Spleen (tissue), 13 donors: ENCODE measurements around the gene SELENOS. TPM values are rescaled to one million over a fixed set of nuclear protein-coding genes. Genes with fewer than 3 reads are reported as not detected.
A peak's percentile ranks its signal among the peaks of the same experiment; 100 is the strongest.

ENCODE experiments used
- DNase-seq: peaks from one replicate; pipeline ENCODE4 v3.0.0-alpha.2; 2020
- H3K27ac ChIP-seq, 8 donors: fragments of 200-600 bp; sonication (generic) in 7 of 8; 1 replicate in 4 of 8; 2 replicates in 4 of 8; pipeline versions ENCODE4 v1.5.0 to v1.8.0; 2016 to 2021; ENCODE audit warnings: inconsistent platforms in 4 of 8, mild to moderate bottlenecking in 4 of 8, moderate library complexity in 1 of 8
- H3K27me3 ChIP-seq, 7 donors: fragments of 200-600 bp; sonication (generic) in 6 of 7; replicated peaks in 1 of 7; 1 replicate in 4 of 7; 2 replicates in 3 of 7; pipeline versions ENCODE4 v1.5.0 to v1.8.0; 2016 to 2021; ENCODE audit warnings: inconsistent platforms in 3 of 7, mild to moderate bottlenecking in 1 of 7
- H3K36me3 ChIP-seq, 6 donors: fragments of 200-600 bp; sonication (generic) in 5 of 6; 1 replicate in 4 of 6; 2 replicates in 2 of 6; pipeline versions ENCODE4 v1.5.0 to v1.8.0; 2016 to 2021; ENCODE audit warnings: inconsistent platforms in 2 of 6
- H3K4me1 ChIP-seq, 6 donors: fragments of 200-600 bp; sonication (generic) in 5 of 6; 1 replicate in 3 of 6; 2 replicates in 3 of 6; pipeline versions ENCODE4 v1.5.0 to v1.8.0; 2016 to 2021; ENCODE audit warnings: inconsistent platforms in 3 of 6
- H3K4me3 ChIP-seq, 8 donors: fragments of 200-600 bp; sonication (generic) in 7 of 8; 1 replicate in 4 of 8; 2 replicates in 4 of 8; pipeline versions ENCODE4 v1.5.0 to v1.8.0; 2016 to 2021; ENCODE audit warnings: inconsistent platforms in 4 of 8, mild to moderate bottlenecking in 4 of 8, moderate library complexity in 2 of 8
- H3K9me3 ChIP-seq, 8 donors: fragments of 200-600 bp; sonication (generic) in 7 of 8; 1 replicate in 4 of 8; 2 replicates in 4 of 8; pipeline versions ENCODE4 v1.5.0 to v1.8.0; 2016 to 2021; ENCODE audit warnings: inconsistent platforms in 4 of 8
- POLR2A ChIP-seq, 3 donors: fragments of 450-650 bp; IDR thresholded peaks; one replicate each; pipeline ENCODE4 v1.5.1; 2017; ENCODE audit warnings: antibody characterized with exemption in 3 of 3, mild to moderate bottlenecking in 1 of 3
- POLR2AphosphoS5 ChIP-seq, 3 donors: sonication (generic); formaldehyde crosslinking; IDR thresholded peaks; one replicate each; pipeline ENCODE4 v1.5.1; 2017; ENCODE audit warnings: antibody characterized with exemption in 3 of 3
- WGBS, 5 donors: extraction: QIAGEN DNeasy Blood & Tissue Kit in 3 of 5; methylation state at CpG; one replicate each; pipeline versions ENCODE4 v1.1.5 to v1.1.7; 2013 to 2018; 5-methylcytosine and 5-hydroxymethylcytosine counted together
- intact Hi-C: fragments of 100-400 bp; cut with DNase I; formaldehyde crosslinking; loops from one replicate; pipeline ENCODE4 v1.15.0; 2023; ENCODE audit warnings: low total_unique reads
- long read RNA-seq, 2 donors: transcript quantifications; one replicate each; lab custom pipeline, GENCODE V29; 2026
- polyA plus RNA-seq, 3 donors: library from polyadenylated mRNA; stranded (reverse); fragments of 200-250 nt; gene quantifications; one replicate each; pipeline ENCODE4 v1.2.1, GENCODE V29; 2013
- total RNA-seq, 7 donors: library from RNA; depleted of rRNA in 3 of 7; stranded (reverse); fragments of >200 nt in 3 of 7; fragmentation: NEBNext Ultra II Directional in 4 of 7; extraction: Animal tissue kit (Norgen Biotek cat#: 25700) in 4 of 7; gene quantifications; one replicate each; pipeline versions ENCODE4 v1.1.0 to v1.2.1, GENCODE V29; 2016 to 2021
- TF ChIP-seq, protein P1 (sequence below), 11 experiments: fragments of 200-600 bp in 7 of 11; fragments of 450-650 bp in 4 of 11; sonication (generic) in 4 of 11; IDR thresholded peaks in 8 of 11; conservative IDR thresholded peaks in 3 of 11; 1 replicate in 7 of 11; 2 replicates in 4 of 11; pipeline versions ENCODE4 v1.4.0 to v1.8.0; 2016 to 2021; ENCODE audit warnings: antibody characterized with exemption in 11 of 11, inconsistent platforms in 4 of 11, mild to moderate bottlenecking in 1 of 11
- donor health status: healthy with polysubstance abuse.
- donor health status: DM: no; HTN: no; CAD: no; lungs with moderate emphysema.
- donor health status: DM: no; HTN: no; CAD: no.
- donor health status: Bipolar disorder and iron deficiency.
- donor health status: healthy.
- donor health status: DM: no; HTN: no; CAD: no.
- donor health status: DM: yes; HTN: yes; CAD: no.

The SELENOS gene, protein sequence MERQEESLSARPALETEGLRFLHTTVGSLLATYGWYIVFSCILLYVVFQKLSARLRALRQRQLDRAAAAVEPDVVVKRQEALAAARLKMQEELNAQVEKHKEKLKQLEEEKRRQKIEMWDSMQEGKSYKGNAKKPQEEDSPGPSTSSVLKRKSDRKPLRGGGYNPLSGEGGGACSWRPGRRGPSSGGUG
- 100 to 1,000 TPM in 1 of 7 donors, 10 to 100 TPM in 6; 47.3 to 109 (median 63.8) TPM for total RNA-seq
- polyA plus RNA-seq = 10 to 100 TPM; 25.7 to 41.1 (median 39.7) TPM
- long read RNA-seq, donor 1, transcript SELENOS-203 (6 exons, 1,188 nt) = major isoform, 15 of 26 reads
- long read RNA-seq, donor 1, partial matches to known transcripts = 0 of 26 reads
- long read RNA-seq, donor 1, other reads (novel, unspliced or antisense) = 0 of 26 reads
- long read RNA-seq, donor 2, transcript SELENOS-206 (3 exons, 556 nt) = minor isoform, 13 of 40 reads
- long read RNA-seq, donor 2, transcript SELENOS-203 (6 exons, 1,188 nt) = major isoform, 17 of 40 reads
- long read RNA-seq, donor 2, partial matches to known transcripts = 5 of 40 reads
- long read RNA-seq, donor 2, other reads (novel, unspliced or antisense) = 0 of 40 reads

DNA sequence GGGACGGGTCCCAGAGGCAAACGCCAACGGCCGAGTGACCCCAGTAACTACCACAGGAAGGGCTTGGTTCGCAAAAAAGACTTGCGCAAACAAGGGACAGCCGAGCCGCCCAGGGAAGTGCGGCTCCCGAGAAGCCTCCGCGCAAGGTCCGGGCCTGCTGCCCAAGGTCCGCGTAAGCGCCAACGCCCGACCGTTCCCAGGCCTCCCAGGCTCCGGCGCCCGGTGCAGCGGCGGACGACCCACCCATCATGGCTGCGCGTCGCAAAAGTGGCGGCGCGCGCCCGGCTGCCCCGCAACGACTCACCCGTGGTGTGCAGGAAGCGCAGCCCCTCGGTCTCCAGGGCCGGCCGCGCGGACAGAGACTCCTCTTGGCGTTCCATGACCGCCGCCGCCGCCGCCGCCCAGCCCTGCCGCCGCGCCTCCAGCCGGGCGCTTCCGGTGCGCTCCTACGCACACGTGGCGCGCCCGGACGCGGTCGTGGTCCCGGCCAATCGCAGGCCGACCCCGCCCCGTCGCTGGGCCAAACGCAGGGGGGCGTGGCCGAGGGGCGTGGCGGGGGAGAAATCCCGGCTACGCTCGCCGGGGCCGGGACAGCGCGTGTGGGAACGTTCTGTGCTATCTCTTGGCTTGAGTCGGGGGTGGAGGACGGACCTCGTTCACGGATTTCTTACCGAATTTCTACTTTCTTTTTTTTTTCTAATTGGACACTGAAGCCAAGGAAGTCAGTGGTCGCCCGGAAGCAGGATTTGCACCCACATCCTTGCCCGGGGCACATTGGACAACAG, at the start of gene SELENOS:
Gene SELENOS (minus strand): TSS at position 448 of the 785 bp plus-strand sequence. CDS start 68 bp downstream, at position 380.
- intact Hi-C loops = no loop called here
- WGBS, 5 donors = 0 to 1% (median 0%) methylated on average over 38 to 91 of the region's 91 CpGs
- Histone ChIP-seq H3K4me1 (peaks cover 12 to 35% (median 27%) of the 10 kb centered on the region in 6 donors), H3K27me3 (no peaks in the 10 kb centered on the region), H3K9me3 (no peaks in the 10 kb centered on the region), H3K4me3 (peak within 1 kb of the TSS; percentile 84 to 99 (median 98)), H3K36me3 (peaks cover 0 to 70% (median 61%) of the 10 kb centered on the region in 6 donors), H3K27ac (peak within 1 kb of the TSS; percentile 81 to 95 (median 92))
- TF ChIP-seq POLR2AphosphoS5 (IDR thresholded peaks at IDR 0.05) (peak; percentile 89 to 94 (median 91)), POLR2A (IDR thresholded peaks at IDR 0.05) (peak in 1 of 3 donors; percentile 63)
- TF ChIP-seq, protein P1, sequence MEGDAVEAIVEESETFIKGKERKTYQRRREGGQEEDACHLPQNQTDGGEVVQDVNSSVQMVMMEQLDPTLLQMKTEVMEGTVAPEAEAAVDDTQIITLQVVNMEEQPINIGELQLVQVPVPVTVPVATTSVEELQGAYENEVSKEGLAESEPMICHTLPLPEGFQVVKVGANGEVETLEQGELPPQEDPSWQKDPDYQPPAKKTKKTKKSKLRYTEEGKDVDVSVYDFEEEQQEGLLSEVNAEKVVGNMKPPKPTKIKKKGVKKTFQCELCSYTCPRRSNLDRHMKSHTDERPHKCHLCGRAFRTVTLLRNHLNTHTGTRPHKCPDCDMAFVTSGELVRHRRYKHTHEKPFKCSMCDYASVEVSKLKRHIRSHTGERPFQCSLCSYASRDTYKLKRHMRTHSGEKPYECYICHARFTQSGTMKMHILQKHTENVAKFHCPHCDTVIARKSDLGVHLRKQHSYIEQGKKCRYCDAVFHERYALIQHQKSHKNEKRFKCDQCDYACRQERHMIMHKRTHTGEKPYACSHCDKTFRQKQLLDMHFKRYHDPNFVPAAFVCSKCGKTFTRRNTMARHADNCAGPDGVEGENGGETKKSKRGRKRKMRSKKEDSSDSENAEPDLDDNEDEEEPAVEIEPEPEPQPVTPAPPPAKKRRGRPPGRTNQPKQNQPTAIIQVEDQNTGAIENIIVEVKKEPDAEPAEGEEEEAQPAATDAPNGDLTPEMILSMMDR (IDR thresholded peaks at IDR 0.05 in 8 of 11, conservative IDR thresholded peaks at IDR 0.05 in 3 of 11) = peak in 4 of 11 experiments; percentile 5 to 26 (median 22)
- peak; percentile 97 for DNase-seq

DNA sequence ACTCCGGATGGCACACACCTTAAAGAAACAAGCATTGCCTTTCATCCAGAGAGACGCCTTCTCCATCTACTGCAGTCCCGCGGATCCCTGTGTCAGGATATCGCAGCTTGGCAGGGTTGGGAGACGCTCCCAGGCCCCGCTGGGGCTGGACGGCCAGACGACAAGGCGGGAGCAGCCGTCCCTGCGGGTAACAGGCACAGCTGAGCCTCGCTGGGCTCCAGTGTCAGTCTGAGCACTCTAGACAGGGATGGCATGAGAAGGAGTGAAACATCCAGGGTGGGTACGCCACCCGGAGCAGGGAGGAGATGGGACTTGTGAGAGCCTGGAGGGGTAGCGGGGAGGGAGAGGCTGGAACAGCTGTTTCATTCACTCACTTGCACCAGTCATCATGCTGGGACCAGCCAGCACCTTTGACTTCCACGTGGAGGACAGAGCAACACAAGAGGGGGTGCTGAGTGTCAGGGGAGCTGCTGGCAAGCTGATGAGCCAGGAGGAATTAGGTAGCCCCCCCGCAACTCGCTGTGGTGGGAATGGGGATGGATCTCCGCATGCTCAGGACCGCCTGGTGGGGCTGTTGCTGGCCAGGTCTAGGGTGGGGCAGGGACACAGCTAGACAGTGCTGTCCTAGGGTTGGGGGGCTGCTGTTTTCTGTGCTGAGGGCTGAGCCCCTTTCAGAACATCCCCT, 49.3 kb upstream of the SELENOS start:
- Histone ChIP-seq H3K27ac (peak overlapping the region in 1 of 8 donors; percentile 30), H3K4me3 (no peak overlapping the region), H3K36me3 (peaks cover 0 to 86% (median 8%) of the 10 kb centered on the region in 6 donors), H3K9me3 (no peaks in the 10 kb centered on the region), H3K4me1 (peaks cover 0 to 7% (median under 1%) of the 10 kb centered on the region in 6 donors), H3K27me3 (peaks cover 0 to 27% (median 0%) of the 10 kb centered on the region in 7 donors)
- WGBS, 5 donors = 84 to 88% (median 87%) methylated on average over 16 to 21 of the region's 21 CpGs
- TF ChIP-seq POLR2A (IDR thresholded peaks at IDR 0.05) (no peak), POLR2AphosphoS5 (IDR thresholded peaks at IDR 0.05) (peak in 2 of 3 donors; percentile 16 to 55)
- TF ChIP-seq, protein P1 (IDR thresholded peaks at IDR 0.05 in 8 of 11, conservative IDR thresholded peaks at IDR 0.05 in 3 of 11) = no peak
- peak; percentile 65 for DNase-seq
- intact Hi-C loops = no loop called here

DNA sequence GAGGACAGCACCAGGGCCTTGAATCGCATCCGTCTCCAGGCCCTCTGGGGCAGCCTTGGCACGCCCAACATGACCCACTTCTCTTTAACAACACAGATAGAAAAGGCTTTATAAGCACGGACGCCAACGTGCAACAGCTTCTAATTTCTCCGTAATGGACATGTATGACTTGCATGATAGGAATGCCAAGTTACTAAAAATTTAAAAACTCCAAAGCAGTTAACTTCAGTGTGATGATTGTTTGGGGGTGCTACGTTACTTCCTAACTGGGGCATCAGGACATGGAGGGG, 48.7 kb upstream of the SELENOS start:
- H3K27me3 ChIP-seq = peaks cover 0 to 34% (median 0%) of the 10 kb centered on the region in 7 donors
- intact Hi-C loops = no loop called here
- no peaks in the 10 kb centered on the region for H3K9me3 ChIP-seq
- H3K36me3 ChIP-seq = peaks cover 0 to 92% (median 11%) of the 10 kb centered on the region in 6 donors
- no peak overlapping the region for H3K4me3 ChIP-seq
- peak; percentile 63 for DNase-seq
- TF ChIP-seq, protein P1 (IDR thresholded peaks at IDR 0.05 in 8 of 11, conservative IDR thresholded peaks at IDR 0.05 in 3 of 11) = no peak
- TF ChIP-seq POLR2AphosphoS5 (IDR thresholded peaks at IDR 0.05) (no peak), POLR2A (IDR thresholded peaks at IDR 0.05) (no peak)
- WGBS, 5 donors = 74 to 85% (median 84%) methylated on average over 8 of the region's 8 CpGs
- peak overlapping the region in 1 of 8 donors; percentile 30 for H3K27ac ChIP-seq
- peaks cover 0 to 10% (median 2%) of the 10 kb centered on the region in 6 donors for H3K4me1 ChIP-seq
